Heart left ventricle (tissue), 13 donors: ENCODE measurements around the gene PPP1R1C.

ENCODE experiments used
- POLR2A ChIP-seq, 2 donors: fragments of 450-650 bp; IDR thresholded peaks; one replicate each; pipeline ENCODE4 v1.6.1; 2017; ENCODE audit warnings: antibody characterized with exemption in 2 of 2, mild to moderate bottlenecking in 2 of 2, moderate library complexity in 2 of 2
- TF ChIP-seq, protein P1 (sequence below), 12 donors: fragments of 200-600 bp; sonication (generic) in 4 of 12; IDR thresholded peaks; one replicate each; pipeline versions ENCODE4 v1.5.0 to v1.8.0; 2018 to 2022; ENCODE audit warnings: antibody characterized with exemption in 12 of 12, mild to moderate bottlenecking in 5 of 12
- donor health status: ischemic (EF 13 %, LVEDD 7.1; RV severe dilation, severe dysfunction).
- donor health status: DM: no; HTN: yes; CAD: no.
- donor health status: DM: no; HTN: no; CAD: no.
- donor health status: ischemic (EF 25% LVEDD 6.9; RV normal size, moderate dysfunction).
- donor health status: ischemic (EF 25% LVEDD 5.7; RV mildly dilated, moderate dysfunction).
- donor health status: ischemic (EF 35%, LVEDD 5.7; RV mildly dilated, moderate dysfunction).
- donor health status: nonischemic (EF 11% LVEDD 7.7; RV severe dilation, severe dysfunction).
- donor health status: DM: yes; HTN: yes; CAD: no.
- donor health status: PGD.
- donor health status: ischemic (EF 29% LVEDD 5.4; RV normal size, mild dysfunction).
- donor health status: nonischemic (EF 23%, LVEDD 6.1; RV moderate dilation, normal function).

DNA sequence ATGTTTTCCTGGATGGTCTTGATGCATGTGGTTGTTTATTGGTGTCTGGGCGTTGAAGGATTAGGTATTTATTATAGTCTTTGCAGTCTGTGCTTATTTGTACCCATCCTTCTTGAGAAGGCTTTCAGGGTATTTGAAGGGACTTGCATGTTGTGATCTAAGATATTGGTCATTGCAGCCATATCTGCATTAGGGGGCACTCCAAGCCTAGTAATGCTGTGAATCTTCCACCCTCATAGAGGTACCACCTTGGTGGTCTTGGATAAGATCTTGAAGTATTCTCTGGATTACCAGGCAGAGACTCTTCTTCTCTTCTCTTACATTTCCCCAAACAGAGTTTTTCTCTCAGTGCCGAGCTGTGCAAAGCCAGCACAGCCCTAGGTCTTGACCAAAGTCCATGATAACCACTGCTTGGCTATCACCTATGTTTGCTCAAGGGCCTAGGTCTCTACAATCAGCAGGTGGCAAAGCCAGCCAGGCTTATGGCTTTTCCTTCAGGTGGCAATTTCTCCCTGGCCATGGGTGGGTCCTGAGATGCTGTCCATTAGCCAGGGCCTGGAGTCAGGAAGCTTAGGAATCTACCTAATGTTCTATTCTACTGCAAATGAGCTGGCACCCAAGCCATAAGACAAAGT is 15.4 kb upstream of the PPP1R1C start:
- TF ChIP-seq, protein P1, sequence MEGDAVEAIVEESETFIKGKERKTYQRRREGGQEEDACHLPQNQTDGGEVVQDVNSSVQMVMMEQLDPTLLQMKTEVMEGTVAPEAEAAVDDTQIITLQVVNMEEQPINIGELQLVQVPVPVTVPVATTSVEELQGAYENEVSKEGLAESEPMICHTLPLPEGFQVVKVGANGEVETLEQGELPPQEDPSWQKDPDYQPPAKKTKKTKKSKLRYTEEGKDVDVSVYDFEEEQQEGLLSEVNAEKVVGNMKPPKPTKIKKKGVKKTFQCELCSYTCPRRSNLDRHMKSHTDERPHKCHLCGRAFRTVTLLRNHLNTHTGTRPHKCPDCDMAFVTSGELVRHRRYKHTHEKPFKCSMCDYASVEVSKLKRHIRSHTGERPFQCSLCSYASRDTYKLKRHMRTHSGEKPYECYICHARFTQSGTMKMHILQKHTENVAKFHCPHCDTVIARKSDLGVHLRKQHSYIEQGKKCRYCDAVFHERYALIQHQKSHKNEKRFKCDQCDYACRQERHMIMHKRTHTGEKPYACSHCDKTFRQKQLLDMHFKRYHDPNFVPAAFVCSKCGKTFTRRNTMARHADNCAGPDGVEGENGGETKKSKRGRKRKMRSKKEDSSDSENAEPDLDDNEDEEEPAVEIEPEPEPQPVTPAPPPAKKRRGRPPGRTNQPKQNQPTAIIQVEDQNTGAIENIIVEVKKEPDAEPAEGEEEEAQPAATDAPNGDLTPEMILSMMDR (IDR thresholded peaks at IDR 0.05), result peak in 6 of 12 donors; percentile 13 to 32 (median 18)
- TF ChIP-seq POLR2A (IDR thresholded peaks at IDR 0.05), result no peak
